G401.6 (cell line): ENCODE measurements around the gene PPP1R9B.

Source experiments
- FAIRE-seq: peaks from 2 replicates; lab custom pipeline; 2012; peaks lifted over from hg19 to GRCh38; lab: Jason Lieb, UNC

The PPP1R9B gene

GRCh38 chr17:50150354-50151040 lies at the start of gene PPP1R9B:
PPP1R9B (minus strand) TSS chr17:50150677; CDS start chr17:50150513, 164 bp downstream.
- FAIRE-seq, result no peak

GRCh38 chr17:50199803-50200456 lies 49.5 kb upstream of the PPP1R9B start:
- peak; percentile 73 for FAIRE-seq

GRCh38 chr17:50199211-50199802 lies 48.8 kb upstream of the PPP1R9B start:
- no peak for FAIRE-seq

- FAIRE-seq, result no peak
Observed at GRCh38 chr17:50198026-50198669, 47.7 kb upstream of the PPP1R9B start.

- no peak for FAIRE-seq
Observed at GRCh38 chr17:50196826-50197225, 46.3 kb upstream of the PPP1R9B start.

- no peak for FAIRE-seq
Observed at GRCh38 chr17:50196036-50196435, 45.6 kb upstream of the PPP1R9B start.

- FAIRE-seq, result no peak
Observed at GRCh38 chr17:50194934-50195865, 44.7 kb upstream of the PPP1R9B start.

- FAIRE-seq, result no peak
Observed at GRCh38 chr17:50194140-50194933, 43.9 kb upstream of the PPP1R9B start.

GRCh38 chr17:50192618-50193291 lies 42.3 kb upstream of the PPP1R9B start:
- FAIRE-seq, result no peak

- no peak for FAIRE-seq
Observed at GRCh38 chr17:50192144-50192617, 41.7 kb upstream of the PPP1R9B start.

GRCh38 chr17:50191359-50192143 lies 41.1 kb upstream of the PPP1R9B start:
- no peak for FAIRE-seq

GRCh38 chr17:50190603-50191358 lies 40.3 kb upstream of the PPP1R9B start:
- FAIRE-seq, result no peak

GRCh38 chr17:50190293-50190602 lies 39.8 kb upstream of the PPP1R9B start:
- FAIRE-seq, result no peak

- FAIRE-seq, result no peak
Observed at GRCh38 chr17:50189550-50190292, 39.2 kb upstream of the PPP1R9B start.

- FAIRE-seq, result no peak
Observed at GRCh38 chr17:50188921-50189549, 38.6 kb upstream of the PPP1R9B start.

- FAIRE-seq, result no peak
Observed at GRCh38 chr17:50188531-50188920, 38.0 kb upstream of the PPP1R9B start.

- no peak for FAIRE-seq
Observed at GRCh38 chr17:50187751-50188530, 37.5 kb upstream of the PPP1R9B start.
